ENCODE data around the gene TNFAIP6.

Gene TNFAIP6

DNA sequence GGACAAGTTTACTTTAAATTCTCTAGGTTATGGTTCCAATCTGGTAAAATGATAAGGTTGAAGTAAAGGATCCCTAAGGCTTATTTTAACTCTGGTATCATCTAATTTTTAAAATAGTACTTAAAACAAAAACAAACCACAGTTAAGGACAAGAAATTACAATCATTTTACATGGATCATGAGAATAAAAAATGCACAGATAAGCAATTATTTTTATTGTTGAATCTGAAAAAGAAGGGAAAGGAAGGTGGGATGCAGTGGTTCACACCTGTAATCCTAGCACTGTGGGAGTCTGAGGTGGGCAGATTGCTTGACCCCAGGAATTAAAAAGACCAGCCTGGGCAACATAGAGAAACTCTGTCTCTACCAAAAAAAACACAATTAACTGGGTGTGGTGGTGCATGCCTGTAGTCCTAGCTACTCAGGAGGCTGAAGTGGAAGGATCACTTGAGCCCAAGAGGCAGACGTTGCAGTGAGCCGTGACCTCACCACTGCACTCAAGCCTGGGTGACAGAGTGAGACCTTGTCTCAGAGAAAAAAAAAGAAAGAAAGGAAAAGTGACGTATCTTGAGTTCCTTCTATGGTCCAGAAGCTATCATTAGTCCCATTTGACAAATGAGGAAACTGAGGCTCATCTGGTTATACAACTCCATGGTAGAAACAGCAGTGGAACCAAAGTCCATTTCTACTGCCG is 2.5 kb downstream of the TNFAIP6 start:
- no peak for DNase-seq (ENCODE audit: low read depth in 3 of 3)

DNA sequence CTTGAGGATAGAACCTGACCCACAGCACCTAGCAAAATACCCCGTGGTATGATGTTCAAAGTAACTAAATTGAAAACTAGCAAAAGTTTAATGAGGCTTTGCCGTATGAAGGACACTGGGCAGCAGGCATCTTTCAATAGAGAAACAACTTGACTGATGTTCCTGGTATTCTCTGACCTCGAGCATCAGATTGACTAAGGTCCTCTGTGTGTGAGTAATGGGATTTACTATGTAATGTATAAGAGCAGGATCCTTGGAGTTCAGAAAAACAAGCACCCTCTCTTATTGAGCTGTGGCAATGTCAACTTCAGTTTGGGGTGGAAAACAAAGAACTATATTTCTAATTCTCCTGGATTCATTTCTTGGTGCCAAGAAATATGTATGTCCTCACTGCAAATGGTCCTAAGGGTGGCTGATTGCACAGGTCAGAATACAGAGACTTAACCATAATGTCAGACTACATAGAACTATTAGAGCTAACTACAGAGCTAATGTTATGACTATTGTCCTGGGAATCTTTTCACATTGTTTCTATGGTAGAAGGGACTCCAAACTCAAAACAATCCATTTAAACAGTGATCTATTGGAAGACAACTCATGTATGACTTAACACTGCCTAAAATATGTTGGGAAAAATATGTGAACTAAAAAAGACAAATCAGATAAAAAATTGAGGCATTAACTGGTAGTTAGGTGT is 4.4 kb downstream of the TNFAIP6 start:
- no peak for DNase-seq (ENCODE audit: low read depth in 3 of 3)

DNA sequence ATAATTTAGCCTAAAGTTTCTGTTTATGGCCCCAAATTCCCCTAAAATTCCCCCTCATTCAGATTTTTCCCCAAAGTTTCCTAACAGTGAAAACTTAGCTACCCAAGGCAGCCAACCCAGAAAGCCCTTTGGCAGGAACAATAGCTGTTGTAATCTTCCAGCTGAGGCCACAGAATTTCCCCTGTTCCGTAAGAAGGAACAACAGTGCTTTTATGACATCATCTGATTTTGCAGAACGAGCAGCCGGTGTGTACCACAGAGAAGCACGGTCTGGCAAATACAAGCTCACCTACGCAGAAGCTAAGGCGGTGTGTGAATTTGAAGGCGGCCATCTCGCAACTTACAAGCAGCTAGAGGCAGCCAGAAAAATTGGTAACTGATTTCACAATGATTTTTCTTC is 6.3 kb downstream of the TNFAIP6 start:
- no peak for DNase-seq (ENCODE audit: low read depth in 3 of 3)

DNA sequence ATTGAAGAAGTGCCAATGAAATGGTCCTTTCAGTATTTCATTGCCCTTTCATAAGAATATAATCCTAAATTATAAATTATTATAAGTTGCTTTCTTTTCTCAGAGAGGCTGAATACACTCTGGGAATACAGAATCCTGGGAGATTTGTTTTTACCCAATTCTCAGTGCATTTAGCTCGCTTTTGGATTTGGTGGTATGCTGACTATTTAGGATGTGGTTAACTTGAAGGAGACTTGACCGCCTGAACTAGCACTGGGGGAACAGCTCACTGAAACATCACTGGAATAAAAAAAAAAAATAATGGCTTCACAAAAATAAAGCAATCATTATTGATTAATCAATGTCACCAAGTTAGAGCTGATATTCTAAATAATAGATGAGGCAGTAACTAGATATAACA is 10.2 kb downstream of the TNFAIP6 start:
- DNase-seq (ENCODE audit: low read depth in 3 of 3) = no peak

DNA sequence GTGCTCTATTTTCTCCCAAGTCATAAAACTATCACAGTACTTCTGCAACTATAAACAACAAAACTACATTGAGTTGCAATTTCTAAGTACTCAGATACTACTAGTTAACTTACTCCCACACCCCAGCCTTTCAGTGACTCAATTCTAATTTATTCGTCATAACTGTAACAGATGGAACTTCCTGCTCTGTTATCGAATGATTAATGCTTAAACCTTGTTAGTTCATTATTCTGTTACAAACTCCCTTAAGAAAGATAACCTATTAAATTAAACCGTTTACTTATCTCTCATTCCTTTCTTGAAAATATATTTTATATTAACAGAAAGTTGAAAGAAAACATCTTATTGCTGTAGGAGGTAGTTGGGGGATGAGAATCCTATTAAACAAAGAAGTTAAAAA is 17.0 kb downstream of the TNFAIP6 start:
- DNase-seq (ENCODE audit: low read depth in 3 of 3) = no peak

DNA sequence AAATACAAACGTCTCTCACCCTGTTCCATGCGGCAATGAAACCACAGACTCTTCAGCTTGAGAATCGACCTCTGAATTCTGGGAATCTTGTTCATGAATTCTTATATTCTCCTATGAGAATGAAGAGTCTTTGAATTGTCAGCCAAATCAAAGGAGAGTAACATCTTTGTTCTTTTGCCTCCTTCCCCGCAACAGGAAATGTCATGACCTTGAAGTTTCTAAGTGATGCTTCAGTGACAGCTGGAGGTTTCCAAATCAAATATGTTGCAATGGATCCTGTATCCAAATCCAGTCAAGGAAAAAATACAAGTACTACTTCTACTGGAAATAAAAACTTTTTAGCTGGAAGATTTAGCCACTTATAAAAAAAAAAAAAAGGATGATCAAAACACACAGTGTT is 21.8 kb downstream of the TNFAIP6 start:
- no peak for DNase-seq (ENCODE audit: low read depth in 3 of 3)

DNA sequence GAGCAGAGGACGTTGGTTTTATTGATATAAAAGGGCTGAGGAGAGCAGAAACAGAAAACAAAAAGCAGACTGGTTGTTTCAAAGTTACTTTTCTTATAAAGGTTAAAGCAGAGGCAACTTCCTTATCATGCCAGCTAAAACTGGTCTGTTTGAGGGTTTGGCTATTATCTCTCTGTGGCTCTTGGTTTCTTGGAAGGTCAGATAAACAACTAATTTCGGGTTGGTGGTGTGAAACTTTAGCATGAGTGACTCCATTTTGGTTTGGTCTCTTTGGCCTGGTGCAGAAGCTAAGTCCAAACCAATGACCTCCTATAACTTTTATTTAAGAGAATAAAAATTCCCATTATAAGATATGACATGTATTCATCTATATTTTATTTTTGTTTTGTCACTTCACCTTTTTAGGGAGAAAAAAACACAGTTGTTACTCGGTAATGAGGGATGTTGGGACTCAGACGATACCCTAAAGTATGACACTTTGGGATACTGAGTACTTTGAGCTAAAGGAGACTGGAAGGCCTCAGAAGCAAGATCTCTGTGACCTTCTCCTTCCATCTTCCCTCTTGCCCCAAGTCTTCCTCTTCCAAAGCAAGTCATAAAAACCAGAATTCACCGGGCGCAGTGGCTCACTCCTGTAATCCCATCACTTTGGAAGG is 23.3 kb downstream of the TNFAIP6 start:
- DNase-seq (ENCODE audit: low read depth in 3 of 3) = no peak

DNA sequence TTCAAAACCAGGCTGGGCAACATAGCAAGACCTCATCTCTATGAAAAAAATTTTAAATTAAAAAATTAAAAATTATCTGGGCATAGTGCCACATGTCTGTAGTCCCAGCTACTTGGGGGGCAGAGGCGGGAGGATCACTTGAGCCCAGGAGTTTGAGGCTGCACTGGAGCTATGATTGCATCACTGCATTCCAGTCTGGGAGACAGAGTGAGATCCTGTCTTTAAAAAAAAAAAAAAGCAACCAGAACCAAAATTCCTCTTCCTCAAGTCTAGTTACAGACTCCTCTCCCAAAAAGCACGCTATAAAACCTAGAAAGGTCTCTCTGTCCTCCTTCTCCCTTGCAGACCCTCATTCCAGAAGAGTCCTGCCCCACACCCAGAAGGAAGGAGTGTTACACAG is 23.9 kb downstream of the TNFAIP6 start:
- no peak for DNase-seq (ENCODE audit: low read depth in 3 of 3)

DNA sequence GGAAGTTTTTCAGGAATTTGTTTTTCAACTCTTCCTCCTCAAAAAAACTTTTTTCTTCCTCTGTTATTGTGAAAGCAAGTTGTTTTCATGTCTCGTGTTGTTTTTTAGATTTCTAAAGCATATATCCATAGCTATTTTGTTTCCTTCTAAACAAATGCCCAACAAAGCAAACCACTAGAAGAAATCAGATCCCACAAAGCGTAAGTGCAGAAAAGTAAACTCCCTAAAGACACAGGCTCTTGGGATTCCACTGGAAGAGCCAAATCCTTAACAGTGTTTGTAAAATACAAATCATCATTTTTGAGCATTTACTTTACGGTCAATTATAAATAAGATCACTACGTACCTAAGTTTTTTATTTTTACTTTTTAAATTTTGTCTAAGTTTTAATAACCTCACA is 30.6 kb downstream of the TNFAIP6 start:
- DNase-seq (ENCODE audit: low read depth in 3 of 3) = no peak

DNA sequence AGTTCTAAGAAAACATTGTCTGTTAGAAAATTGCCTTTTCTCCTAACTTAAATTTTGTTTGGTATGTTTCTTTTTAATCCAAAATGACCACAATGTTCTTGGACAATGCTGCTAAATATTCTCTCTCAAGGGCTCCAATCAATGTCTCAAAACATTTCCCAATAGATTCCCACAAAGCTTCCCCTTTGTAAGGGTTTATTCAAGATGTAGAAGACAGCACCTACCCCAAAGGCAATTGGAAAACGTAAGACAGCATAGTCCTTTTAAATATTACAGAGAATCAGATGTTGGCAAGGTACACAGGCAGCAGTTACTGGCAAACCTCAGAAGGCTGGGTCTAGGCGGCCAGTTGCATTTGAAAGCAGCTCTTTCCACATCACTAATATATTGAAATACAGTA is 34.0 kb downstream of the TNFAIP6 start:
- no peak for DNase-seq (ENCODE audit: low read depth in 3 of 3)

DNA sequence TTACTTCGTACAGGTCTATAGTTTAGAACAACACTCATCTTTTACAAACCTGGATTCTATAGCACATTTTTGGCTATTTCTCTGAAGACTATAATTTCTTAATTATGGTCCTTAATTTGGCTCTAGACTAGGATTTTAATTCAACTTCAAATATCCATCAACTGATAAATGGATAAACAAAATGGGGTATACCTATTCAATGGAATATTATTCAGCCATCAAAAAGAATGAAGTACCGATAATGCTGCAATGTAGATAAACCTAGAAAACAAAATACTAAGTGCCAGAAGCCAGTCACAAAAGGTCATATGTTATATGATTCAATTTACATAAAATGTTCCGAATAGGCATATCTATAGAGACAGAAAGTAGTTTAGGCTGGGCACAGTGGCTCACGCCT is 37.1 kb downstream of the TNFAIP6 start:
- DNase-seq (ENCODE audit: low read depth in 3 of 3) = no peak

DNA sequence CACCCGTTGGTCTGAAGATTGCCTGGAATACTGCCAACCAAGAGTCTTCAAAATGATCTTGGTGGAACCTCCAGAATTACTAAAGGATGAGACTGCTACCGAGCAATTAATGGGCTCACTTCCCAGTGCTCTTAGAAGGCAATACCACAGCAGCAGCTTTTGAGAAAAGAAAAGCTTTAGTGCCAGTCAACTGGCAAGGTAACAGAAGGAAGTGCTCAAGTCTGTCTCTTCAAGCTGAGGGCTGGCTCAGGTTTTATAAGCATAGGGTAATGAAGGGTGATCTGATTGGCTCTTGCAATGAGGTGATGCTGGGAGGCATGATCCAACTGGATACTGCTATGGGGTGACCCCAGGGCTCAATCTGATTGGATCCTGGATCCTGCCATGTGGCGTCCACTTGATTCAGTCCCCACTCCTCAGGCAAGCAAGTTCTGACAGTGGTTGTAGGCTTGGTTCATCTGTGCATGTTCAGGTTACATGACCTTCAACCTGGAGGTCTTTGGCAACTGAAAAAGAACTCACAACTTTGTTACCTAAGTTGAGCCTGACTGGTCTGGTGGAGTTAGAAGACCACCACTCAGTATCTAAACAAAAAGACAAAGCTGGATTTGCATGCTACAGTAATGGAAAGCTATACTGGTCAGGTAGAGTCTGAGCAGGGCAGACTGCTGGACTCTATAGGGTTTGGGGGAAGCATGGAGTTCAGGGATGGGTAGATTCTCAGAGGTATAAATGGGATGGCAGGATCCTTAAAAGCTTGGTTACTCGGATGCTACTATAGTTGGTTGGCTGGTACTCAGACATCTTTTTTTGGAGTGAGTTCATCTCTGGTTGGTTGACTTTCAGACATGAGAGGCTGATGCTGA is 38.4 kb downstream of the TNFAIP6 start:
- DNase-seq (ENCODE audit: low read depth in 3 of 3) = no peak

DNA sequence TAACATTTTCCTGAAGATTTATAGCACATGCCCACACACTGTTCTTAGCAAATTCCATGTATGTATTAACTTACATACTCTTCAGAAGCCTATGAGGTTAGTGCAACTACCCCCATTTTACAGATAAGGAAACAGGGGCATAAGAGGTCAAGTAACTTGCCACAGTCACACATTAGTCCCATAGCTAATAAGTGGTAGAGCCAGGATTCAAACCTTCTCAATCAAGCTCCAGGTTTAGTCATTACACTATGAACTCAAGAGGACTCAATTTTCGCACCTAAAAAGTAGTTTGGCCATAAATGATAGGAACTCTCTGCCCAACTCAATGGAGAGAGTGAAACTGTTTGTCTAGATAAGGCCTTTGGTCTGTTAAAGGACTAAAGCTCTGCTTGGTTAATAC is 42.6 kb downstream of the TNFAIP6 start:
- no peak for DNase-seq (ENCODE audit: low read depth in 3 of 3)

DNA sequence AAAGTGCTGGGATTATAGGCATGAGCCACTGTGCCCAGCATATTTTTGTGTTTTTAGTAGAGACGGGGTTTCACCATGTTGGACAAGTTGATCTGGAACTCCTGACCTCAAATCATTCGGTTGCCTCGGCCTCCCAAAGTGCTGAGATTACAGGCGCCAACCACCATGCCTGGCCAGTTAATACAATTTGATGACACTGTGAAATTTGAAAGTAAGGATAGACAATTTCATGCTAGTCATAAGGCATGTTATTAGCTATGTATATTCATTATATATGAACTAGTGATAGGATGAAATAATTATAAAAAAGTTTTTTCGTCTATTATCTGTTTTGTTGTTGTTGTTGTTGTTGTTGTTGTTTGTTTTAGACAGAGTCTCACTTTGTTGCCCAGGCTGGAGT is 43.8 kb downstream of the TNFAIP6 start:
- no peak for DNase-seq (ENCODE audit: low read depth in 3 of 3)

DNA sequence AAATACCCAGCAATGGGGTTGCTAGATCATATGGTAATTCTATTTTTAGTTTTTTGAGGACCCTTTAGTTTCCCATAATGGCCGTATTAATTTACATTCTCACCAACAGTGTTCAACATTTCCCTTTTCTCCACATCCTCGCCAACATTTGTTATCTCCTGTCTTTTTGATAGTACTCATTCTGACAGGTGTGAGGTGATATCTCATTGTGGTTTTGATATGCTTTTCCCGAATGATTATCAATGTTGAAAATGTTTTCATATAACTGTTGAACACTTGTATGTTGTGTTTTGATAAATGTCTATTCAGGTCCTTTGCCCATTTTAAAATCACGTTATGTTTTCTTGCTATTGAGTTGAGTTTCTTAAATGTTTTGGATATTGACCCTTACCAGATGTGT is 46.5 kb downstream of the TNFAIP6 start:
- no peak for DNase-seq (ENCODE audit: low read depth in 3 of 3)

DNA sequence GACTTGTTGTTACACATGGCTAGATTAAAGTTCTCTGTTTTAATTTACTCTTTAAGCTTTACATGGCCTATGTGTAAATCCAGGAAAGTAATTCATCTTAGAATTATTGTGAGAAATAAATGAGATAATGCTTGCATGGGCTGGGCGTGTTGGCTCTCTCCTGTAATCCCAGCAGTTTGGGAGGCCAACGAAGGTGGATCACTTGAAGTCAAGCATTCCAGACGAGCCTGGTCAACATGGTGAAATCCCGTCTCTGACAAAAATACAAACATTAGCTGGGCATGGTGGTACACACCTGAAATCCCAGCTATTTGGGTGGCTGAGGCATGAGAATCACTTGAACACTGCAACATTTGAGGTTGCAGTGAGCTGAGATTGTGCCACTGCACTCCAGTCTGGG is 48.0 kb downstream of the TNFAIP6 start:
- DNase-seq (ENCODE audit: low read depth in 3 of 3) = no peak

DNA sequence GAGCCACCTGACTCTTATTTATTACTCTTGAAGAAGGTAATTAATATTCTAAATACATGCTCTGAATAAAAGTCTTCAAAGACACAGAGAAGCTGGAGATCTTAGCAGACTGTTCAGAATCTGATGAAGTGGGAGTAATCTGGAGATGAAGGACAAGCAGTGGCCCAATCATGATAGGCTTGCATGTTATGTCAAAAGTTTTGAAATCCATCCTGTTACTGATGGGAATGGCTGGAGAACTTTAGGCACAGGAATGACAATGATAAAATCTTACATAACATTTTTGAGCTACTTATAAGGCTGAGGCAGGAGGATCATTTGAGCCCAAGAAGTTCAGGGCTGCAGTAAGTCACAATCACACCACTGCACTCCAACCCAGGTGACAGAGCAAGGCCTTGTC is 49.9 kb downstream of the TNFAIP6 start:
- no peak for DNase-seq (ENCODE audit: low read depth in 3 of 3)

DNA sequence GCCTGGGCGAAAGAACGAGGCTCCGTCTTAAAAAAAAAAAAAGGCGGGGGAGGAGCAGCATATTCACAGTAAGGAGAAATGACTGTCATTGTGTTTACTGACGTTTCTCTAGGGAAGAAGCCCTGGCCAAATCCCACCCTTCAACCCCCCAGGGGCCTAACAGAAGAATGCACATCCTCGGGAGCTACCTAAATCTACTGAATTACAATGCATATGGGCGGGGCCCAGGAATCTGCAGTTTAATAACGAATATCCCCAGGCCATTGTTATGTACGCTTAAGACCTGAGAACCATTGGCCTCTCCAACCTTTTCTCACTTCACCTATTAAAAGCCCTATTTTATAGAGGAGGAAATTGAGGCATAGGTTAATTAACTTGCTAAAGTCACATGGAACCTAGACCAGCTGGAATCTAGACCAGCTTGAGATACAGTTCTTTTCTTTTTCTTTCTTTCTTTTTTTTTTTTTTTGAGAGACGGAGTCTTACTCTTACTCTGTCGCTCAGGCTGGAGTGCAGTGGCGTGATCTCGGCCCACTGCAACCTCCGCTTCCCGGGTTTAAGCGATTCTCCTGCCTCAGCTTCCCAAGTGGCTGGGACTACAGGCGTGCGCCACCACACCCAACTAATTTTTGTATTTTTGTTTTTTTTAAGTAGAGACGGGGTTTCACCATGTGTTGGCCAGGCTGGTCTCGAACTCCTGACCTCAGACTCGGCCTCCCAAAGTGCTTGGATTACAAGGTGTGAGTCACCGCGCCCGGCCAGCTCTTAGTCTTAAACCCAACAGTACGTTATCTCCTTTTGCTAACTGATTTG is 51.6 kb downstream of the TNFAIP6 start:
- no peak for DNase-seq (ENCODE audit: low read depth in 3 of 3)

DNA sequence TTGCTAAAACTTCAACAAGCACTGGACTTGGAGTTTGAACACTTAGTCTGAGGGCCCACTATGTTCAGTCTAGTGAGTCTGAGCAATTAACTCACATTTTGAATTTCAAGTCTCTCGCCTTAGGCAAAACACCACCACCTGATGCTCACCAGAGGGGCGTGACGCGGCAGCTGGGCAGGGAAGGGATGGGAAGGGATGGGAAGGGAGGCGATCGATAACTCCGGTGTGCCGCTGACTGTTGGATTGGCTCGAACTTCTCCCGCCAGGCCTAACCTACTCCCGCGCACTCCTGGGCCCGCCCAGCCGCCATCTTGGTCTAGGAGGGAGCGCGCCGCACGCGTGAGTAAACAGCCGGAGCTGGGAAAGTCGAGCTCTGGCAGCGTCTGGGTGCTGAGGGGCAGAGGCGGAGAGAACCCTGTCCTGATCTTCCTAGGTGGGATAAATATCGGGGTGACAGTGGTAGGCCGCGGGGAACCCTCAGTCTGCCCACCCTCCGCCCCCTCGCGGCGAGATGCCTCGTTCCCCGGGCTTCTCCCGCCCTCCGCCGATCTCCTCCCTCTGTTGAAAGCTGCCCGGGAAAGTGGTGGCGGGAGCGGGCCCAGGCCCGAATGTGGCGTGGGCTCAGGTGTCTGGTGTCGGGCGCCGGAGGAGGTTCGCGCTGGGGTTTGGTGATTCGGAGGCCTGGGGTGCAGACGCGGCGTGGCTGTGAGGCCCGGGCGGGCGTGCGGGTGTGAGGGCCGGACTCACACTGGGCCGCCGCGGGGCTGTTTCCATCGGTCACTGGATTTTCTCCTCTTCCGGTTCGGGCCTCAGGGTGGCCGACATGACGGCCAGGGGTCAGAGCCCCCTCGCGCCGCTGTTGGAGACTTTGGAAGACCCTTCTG is 52.5 kb downstream of the TNFAIP6 start, which contains the start of gene RIF1:
Gene RIF1 (plus strand): TSS at position 302 of the 884 bp plus-strand sequence. CDS start 522 bp downstream, at position 824.
- DNase-seq (ENCODE audit: low read depth in 3 of 3) = peak; percentile 65 to 68 (median 67)

DNA sequence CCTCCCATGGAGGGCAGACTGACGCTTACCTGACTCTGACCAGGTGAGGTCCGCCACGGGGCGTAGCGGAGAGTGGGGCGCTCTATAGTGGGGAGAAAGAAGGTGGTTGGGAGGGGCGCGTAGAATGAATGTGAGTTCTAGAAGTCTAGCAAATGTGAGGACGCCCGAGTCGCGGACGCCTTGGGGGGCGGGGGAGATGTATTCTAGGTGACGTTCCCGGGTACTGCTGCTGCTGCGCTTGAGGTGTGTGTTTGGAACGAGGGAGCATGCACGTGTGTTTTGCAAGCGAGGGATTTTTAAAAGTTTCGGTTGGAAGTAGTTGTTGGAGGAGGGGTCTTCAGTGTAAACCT is 53.1 kb downstream of the TNFAIP6 start:
- peak in 2 of 3 experiments; percentile 13 to 23 for DNase-seq (ENCODE audit: low read depth in 3 of 3)

Data from stimulated activated CD4-positive, alpha-beta T cell treated with anti-CD3 and anti-CD28 coated beads, TNF-alpha, amount 100 ng/mL, for 4 hours (primary cell).